ENCODE results near the gene HK2. TPM values are rescaled to one million over a fixed set of nuclear protein-coding genes. Genes with fewer than 3 reads are reported as not detected.

HK2 gene
- polyA plus RNA-seq, 2 donors, result 11.8 to 18.0 TPM

DNA sequence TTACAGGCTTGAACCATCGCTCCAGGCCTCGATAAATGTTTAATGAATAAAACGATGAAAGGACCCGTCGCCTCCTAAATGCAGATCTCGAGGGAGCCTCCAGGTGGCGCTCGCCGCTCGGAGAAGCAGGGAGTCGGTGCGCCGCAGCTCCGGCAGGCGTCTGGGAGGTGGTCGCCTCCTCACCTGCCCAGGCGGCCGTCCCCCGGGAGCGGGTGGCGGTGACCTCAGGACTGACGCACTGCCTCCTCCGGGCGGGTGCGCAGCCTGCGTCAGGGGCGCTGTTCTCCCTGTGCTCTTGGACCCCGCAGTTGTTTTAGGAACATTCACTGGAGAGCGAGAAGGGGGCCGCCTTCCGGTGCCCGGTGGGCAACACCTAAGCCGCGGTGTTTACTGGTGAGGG is 85.9 kb downstream of the HK2 start:
- Histone ChIP-seq H3K36me3 (ENCODE audit: control insufficient read depth in 2 of 2, insufficient read depth in 2 of 2, low read length in 1 of 2) (no peaks in the 10 kb centered on the region), H3K9me3 (ENCODE audit: control insufficient read depth in 2 of 2, insufficient read depth in 1 of 2, low read depth in 1 of 2, low read length in 1 of 2) (no peaks in the 10 kb centered on the region), H3K27me3 (ENCODE audit: control insufficient read depth in 1 of 2, insufficient read depth in 2 of 2, low read length in 2 of 2) (no peaks in the 10 kb centered on the region), H3K27ac (ENCODE audit: low read depth in 2 of 2, low read length in 1 of 2) (no peak overlapping the region), H3K4me1 (ENCODE audit: control insufficient read depth in 2 of 2, insufficient read depth in 2 of 2, low read length in 1 of 2) (peaks cover 2 to 4% of the 10 kb centered on the region in 2 donors), H3K4me3 (ENCODE audit: low read depth in 1 of 2, low read length in 2 of 2) (no peak overlapping the region)
- 4 to 5% methylated on average over 34 of the region's 34 CpGs for WGBS, 2 donors

DNA sequence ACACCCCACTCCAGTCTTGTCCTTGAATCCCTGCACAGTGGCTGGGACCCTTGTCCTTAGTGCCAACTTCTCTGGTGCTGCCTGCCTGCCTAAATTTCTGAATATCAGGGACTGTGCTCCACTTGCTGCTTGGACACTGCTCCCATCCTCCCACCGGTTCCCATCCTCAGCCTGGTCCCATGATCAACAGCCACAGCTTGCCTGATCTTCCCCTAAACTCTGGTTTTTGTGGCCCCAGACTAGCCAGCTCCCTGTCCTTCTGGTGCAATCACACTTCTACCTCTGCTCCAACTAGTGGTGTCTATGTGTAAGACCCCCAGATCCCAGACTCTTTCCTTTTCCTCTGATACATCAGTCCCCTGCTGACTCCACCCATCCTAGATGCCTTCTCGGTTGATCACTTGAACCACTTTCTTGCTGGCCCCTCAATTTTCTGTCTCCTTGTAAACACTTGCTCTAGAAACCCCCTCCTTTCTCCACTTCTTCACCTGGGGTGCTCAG is 87.4 kb downstream of the HK2 start:
- no peaks in the 10 kb centered on the region for H3K9me3 ChIP-seq (ENCODE audit: control insufficient read depth in 2 of 2, insufficient read depth in 1 of 2, low read depth in 1 of 2, low read length in 1 of 2)
- H3K4me1 ChIP-seq (ENCODE audit: control insufficient read depth in 2 of 2, insufficient read depth in 2 of 2, low read length in 1 of 2), result peaks cover 2 to 4% of the 10 kb centered on the region in 2 donors
- no peak overlapping the region for H3K27ac ChIP-seq (ENCODE audit: low read depth in 2 of 2, low read length in 1 of 2)
- H3K4me3 ChIP-seq (ENCODE audit: low read depth in 1 of 2, low read length in 2 of 2), result no peak overlapping the region
- H3K36me3 ChIP-seq (ENCODE audit: control insufficient read depth in 2 of 2, insufficient read depth in 2 of 2, low read length in 1 of 2), result no peaks in the 10 kb centered on the region
- 89 to 92% methylated on average over 2 of the region's 2 CpGs for WGBS, 2 donors
- H3K27me3 ChIP-seq (ENCODE audit: control insufficient read depth in 1 of 2, insufficient read depth in 2 of 2, low read length in 2 of 2), result no peaks in the 10 kb centered on the region

DNA sequence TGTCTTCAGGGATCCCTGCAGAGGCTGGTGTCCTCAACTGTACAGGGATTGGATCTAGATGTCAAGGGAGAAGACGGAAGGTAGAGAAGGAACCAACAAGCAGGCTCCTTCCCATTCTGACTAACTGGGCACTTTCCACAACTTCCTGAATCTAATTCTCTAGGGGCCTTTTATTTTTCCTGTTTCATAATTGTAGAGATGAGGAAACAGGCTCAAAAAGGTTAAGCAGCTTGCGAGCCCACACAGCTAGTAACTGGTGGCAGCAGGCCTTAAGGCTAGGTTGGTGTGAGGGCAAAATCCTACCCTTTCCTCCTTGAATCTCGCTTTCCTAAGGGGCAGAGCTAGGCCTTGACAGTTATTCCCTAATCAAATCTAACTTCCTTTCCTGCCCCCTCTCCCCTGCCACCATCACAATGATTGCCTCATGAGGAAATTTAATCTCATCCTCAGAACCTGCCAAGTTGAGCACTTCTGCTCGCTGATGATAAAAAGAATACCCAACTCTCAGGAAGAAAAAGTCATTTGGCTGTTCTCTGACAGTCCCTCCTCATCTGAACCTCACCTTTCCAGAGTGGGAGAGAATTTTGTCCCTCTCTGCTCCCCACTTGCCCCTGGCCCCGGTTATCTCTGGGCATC is 88.8 kb downstream of the HK2 start:
- WGBS, 2 donors, result 76 to 78% methylated on average over 5 of the region's 5 CpGs
- H3K9me3 ChIP-seq (ENCODE audit: control insufficient read depth in 2 of 2, insufficient read depth in 1 of 2, low read depth in 1 of 2, low read length in 1 of 2), result no peaks in the 10 kb centered on the region
- peaks cover 2 to 4% of the 10 kb centered on the region in 2 donors for H3K4me1 ChIP-seq (ENCODE audit: control insufficient read depth in 2 of 2, insufficient read depth in 2 of 2, low read length in 1 of 2)
- H3K4me3 ChIP-seq (ENCODE audit: low read depth in 1 of 2, low read length in 2 of 2), result no peak overlapping the region
- no peak overlapping the region for H3K27ac ChIP-seq (ENCODE audit: low read depth in 2 of 2, low read length in 1 of 2)
- H3K36me3 ChIP-seq (ENCODE audit: control insufficient read depth in 2 of 2, insufficient read depth in 2 of 2, low read length in 1 of 2), result no peaks in the 10 kb centered on the region
- H3K27me3 ChIP-seq (ENCODE audit: control insufficient read depth in 1 of 2, insufficient read depth in 2 of 2, low read length in 2 of 2), result no peaks in the 10 kb centered on the region

DNA sequence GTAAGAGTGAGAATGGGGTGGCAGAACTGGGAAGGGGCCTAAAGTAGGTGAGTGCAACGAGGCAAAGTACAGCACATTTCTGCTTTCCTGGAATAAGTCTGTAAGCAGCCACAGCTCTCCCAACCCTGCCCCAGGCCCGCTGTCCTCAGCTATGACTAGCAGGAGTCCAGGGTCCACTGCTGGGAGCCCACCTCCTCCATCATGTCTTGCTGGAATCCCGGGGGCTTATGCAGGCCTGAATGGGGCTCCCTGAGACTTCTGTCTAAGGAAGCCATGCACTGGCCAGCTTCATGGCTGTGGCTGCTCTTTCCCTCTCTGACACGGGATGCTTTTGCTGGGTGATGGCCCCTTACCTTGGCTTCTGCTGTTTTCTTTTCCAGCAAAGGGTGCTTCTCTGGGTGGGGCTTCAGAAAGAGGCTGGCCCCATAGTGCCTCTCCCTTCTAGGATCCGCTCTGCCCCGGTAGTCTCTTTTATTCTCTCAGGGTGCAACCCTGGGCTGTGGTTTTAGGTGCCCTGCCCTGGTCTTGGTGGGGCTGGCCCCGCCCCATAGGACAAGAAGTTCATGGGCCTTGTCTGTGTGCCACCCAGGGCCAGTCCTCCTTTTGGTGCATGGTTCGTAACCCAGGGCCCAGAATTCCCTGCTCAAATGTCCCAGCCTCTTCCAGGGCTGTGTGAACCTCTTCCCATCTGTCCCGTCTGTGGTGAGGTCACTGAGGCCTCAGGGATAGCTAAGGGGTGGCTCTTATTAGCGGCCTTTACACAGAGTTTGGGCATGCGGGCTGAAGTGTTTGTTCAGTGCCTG is 90.7 kb downstream of the HK2 start:
- 84 to 87% methylated on average over 11 of the region's 11 CpGs for WGBS, 2 donors
- Histone ChIP-seq H3K36me3 (ENCODE audit: control insufficient read depth in 2 of 2, insufficient read depth in 2 of 2, low read length in 1 of 2) (no peaks in the 10 kb centered on the region), H3K9me3 (ENCODE audit: control insufficient read depth in 2 of 2, insufficient read depth in 1 of 2, low read depth in 1 of 2, low read length in 1 of 2) (no peaks in the 10 kb centered on the region), H3K27ac (ENCODE audit: low read depth in 2 of 2, low read length in 1 of 2) (no peak overlapping the region), H3K4me3 (ENCODE audit: low read depth in 1 of 2, low read length in 2 of 2) (no peak overlapping the region), H3K27me3 (ENCODE audit: control insufficient read depth in 1 of 2, insufficient read depth in 2 of 2, low read length in 2 of 2) (no peaks in the 10 kb centered on the region), H3K4me1 (ENCODE audit: control insufficient read depth in 2 of 2, insufficient read depth in 2 of 2, low read length in 1 of 2) (peaks cover 2 to 4% of the 10 kb centered on the region in 2 donors)

DNA sequence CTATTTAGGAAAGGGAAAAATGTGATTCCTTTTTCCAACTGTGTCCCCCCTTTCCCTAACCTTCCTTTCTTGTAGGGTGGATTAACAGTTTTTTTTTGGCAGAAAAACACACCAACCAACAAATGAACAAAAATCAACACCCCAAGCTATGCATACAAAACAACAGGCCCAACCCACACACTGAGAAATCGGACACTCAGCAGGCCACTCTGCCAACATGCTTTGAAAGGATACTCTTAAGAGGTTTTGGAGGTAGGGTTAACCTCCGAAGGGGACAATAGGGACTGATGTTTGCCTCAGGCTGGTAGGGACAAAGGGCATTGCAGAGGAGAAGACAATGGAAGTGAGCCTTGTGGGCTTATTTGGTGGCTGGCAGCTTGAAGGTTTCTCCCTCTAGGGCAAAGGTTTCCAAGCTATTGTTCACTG is 91.4 kb downstream of the HK2 start:
- Histone ChIP-seq H3K4me3 (ENCODE audit: low read depth in 1 of 2, low read length in 2 of 2) (no peak overlapping the region), H3K27me3 (ENCODE audit: control insufficient read depth in 1 of 2, insufficient read depth in 2 of 2, low read length in 2 of 2) (no peaks in the 10 kb centered on the region), H3K9me3 (ENCODE audit: control insufficient read depth in 2 of 2, insufficient read depth in 1 of 2, low read depth in 1 of 2, low read length in 1 of 2) (no peaks in the 10 kb centered on the region), H3K36me3 (ENCODE audit: control insufficient read depth in 2 of 2, insufficient read depth in 2 of 2, low read length in 1 of 2) (no peaks in the 10 kb centered on the region), H3K27ac (ENCODE audit: low read depth in 2 of 2, low read length in 1 of 2) (no peak overlapping the region), H3K4me1 (ENCODE audit: control insufficient read depth in 2 of 2, insufficient read depth in 2 of 2, low read length in 1 of 2) (no peaks in the 10 kb centered on the region)
- 53 to 60% methylated on average over 2 of the region's 2 CpGs for WGBS, 2 donors

DNA sequence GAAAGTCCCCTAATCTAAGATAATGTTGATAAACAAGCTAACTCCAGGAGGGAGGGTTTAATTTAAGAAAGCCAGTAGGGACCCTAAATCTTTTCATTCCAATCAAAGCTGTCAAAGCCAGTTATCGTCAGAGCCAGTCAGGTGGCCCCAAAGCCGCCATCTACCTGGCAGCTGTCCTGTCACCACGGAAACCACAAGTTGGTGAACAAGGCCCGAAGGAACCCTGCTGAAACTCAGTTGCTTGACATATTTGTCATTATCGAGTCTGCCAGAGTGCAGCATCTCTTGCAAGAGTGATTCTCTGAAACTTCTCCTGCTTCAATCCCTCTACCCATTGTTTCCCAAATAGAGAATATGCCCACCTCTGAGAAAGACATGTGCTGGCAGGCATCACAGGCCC is 93.7 kb downstream of the HK2 start:
- Histone ChIP-seq H3K27ac (ENCODE audit: low read depth in 2 of 2, low read length in 1 of 2) (no peak overlapping the region), H3K4me1 (ENCODE audit: control insufficient read depth in 2 of 2, insufficient read depth in 2 of 2, low read length in 1 of 2) (no peaks in the 10 kb centered on the region), H3K27me3 (ENCODE audit: control insufficient read depth in 1 of 2, insufficient read depth in 2 of 2, low read length in 2 of 2) (no peaks in the 10 kb centered on the region), H3K9me3 (ENCODE audit: control insufficient read depth in 2 of 2, insufficient read depth in 1 of 2, low read depth in 1 of 2, low read length in 1 of 2) (peaks cover 0 to under 1% of the 10 kb centered on the region in 2 donors), H3K36me3 (ENCODE audit: control insufficient read depth in 2 of 2, insufficient read depth in 2 of 2, low read length in 1 of 2) (no peaks in the 10 kb centered on the region), H3K4me3 (ENCODE audit: low read depth in 1 of 2, low read length in 2 of 2) (no peak overlapping the region)
- 74 to 82% methylated on average over 5 of the region's 5 CpGs for WGBS, 2 donors

DNA sequence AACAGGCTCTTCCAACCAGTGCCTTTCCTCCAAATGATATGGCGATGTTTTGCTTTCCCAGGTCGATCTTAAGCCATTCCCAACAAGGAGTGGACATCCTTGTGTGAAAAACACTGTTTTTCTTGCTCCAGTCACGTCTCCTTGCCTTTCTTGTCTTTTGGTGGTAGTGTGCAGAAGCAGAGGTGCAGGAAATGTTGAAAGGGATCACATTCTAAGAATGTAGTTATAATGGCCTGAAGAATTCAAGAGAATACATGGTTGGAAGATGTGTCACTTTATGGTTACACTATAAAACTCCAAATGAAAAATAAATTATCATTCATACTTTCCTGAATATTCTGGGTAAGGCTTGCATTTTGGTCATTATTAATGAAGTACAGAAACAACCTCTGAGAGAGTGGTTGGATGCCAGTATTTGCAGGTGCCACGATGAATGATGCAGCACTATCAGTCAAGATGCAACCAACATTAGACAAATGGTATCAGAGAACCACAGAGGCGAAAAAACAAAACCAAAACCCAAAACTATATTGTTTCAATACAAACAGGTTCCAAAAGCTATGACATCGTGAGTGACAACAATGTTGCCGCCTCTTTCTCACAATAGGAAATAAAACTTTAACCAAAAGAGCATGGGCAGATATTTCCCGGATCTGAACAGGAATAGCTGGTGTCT is 97.0 kb downstream of the HK2 start:
- WGBS, 2 donors, result 84 to 87% methylated on average over 8 of the region's 8 CpGs
- H3K4me1 ChIP-seq (ENCODE audit: control insufficient read depth in 2 of 2, insufficient read depth in 2 of 2, low read length in 1 of 2), result no peaks in the 10 kb centered on the region

DNA sequence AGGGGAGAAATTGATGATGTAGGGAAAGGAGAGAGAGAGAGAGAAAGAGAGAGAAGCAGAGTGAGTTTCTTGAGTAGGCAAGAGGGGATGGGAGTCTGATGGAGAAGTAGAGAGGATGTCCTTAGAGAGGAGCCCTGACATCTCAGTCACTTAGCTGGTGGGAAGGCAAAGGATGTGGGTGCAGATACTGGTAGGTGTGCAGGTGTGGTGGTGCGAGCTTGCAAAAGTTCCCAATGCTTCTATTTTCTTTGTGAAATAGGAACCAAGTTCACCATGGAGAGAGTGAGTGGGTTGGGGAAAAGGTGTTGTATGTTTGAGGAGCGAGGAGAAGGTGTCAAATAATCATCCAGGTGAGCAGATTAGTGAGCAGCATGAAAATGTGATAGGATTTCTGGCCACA is 98.0 kb downstream of the HK2 start:
- Histone ChIP-seq H3K9me3 (ENCODE audit: control insufficient read depth in 2 of 2, insufficient read depth in 1 of 2, low read depth in 1 of 2, low read length in 1 of 2) (peaks cover 0 to 3% of the 10 kb centered on the region in 2 donors), H3K27ac (ENCODE audit: low read depth in 2 of 2, low read length in 1 of 2) (no peak overlapping the region), H3K4me1 (ENCODE audit: control insufficient read depth in 2 of 2, insufficient read depth in 2 of 2, low read length in 1 of 2) (no peaks in the 10 kb centered on the region), H3K4me3 (ENCODE audit: low read depth in 1 of 2, low read length in 2 of 2) (no peak overlapping the region), H3K27me3 (ENCODE audit: control insufficient read depth in 1 of 2, insufficient read depth in 2 of 2, low read length in 2 of 2) (no peaks in the 10 kb centered on the region), H3K36me3 (ENCODE audit: control insufficient read depth in 2 of 2, insufficient read depth in 2 of 2, low read length in 1 of 2) (no peaks in the 10 kb centered on the region)
- WGBS, 2 donors, result 70 to 93% methylated on average over 2 of the region's 2 CpGs

More for the DNA sequence above, 97.0 kb downstream of the HK2 start:
- Histone ChIP-seq H3K9me3 (ENCODE audit: control insufficient read depth in 2 of 2, insufficient read depth in 1 of 2, low read depth in 1 of 2, low read length in 1 of 2) (peaks cover 0 to 3% of the 10 kb centered on the region in 2 donors), H3K27me3 (ENCODE audit: control insufficient read depth in 1 of 2, insufficient read depth in 2 of 2, low read length in 2 of 2) (no peaks in the 10 kb centered on the region), H3K4me3 (ENCODE audit: low read depth in 1 of 2, low read length in 2 of 2) (no peak overlapping the region), H3K27ac (ENCODE audit: low read depth in 2 of 2, low read length in 1 of 2) (no peak overlapping the region), H3K36me3 (ENCODE audit: control insufficient read depth in 2 of 2, insufficient read depth in 2 of 2, low read length in 1 of 2) (no peaks in the 10 kb centered on the region)

DNA sequence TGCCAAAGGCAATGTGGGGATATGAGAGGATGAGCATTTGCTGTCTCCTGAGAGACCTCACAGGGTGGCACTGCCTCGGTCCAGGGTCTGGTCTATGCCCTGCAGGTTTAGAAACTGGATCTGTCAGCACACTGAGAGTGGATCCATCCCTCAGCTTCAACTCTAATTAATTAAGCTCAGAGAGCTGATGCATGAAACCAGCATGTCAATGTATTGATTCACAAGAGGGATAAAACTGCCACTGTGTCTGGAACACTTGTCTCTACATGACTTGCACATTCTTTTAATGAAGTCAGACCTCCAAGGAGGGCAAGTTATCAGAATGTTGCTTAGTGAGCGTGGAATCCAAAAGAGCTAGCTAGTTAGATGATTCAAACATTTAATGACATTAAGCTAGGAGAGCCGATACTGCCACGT is 102.1 kb downstream of the HK2 start:
- Histone ChIP-seq H3K36me3 (ENCODE audit: control insufficient read depth in 2 of 2, insufficient read depth in 2 of 2, low read length in 1 of 2) (no peaks in the 10 kb centered on the region), H3K4me3 (ENCODE audit: low read depth in 1 of 2, low read length in 2 of 2) (no peak overlapping the region), H3K27me3 (ENCODE audit: control insufficient read depth in 1 of 2, insufficient read depth in 2 of 2, low read length in 2 of 2) (no peaks in the 10 kb centered on the region), H3K9me3 (ENCODE audit: control insufficient read depth in 2 of 2, insufficient read depth in 1 of 2, low read depth in 1 of 2, low read length in 1 of 2) (peaks cover 0 to 3% of the 10 kb centered on the region in 2 donors), H3K4me1 (ENCODE audit: control insufficient read depth in 2 of 2, insufficient read depth in 2 of 2, low read length in 1 of 2) (no peaks in the 10 kb centered on the region), H3K27ac (ENCODE audit: low read depth in 2 of 2, low read length in 1 of 2) (no peak overlapping the region)
- 48 to 72% methylated on average over 4 of the region's 4 CpGs for WGBS, 2 donors
